Activated CD8-positive, alpha-beta memory T cell treated with anti-CD3 and anti-CD28 coated beads, Interleukin-2, amount 10 ng/mL, durations not matched to agents 7 days and 5 days (primary cell): ENCODE results near the gene NCKAP5. TPM values are rescaled to one million over a fixed set of nuclear protein-coding genes. Genes with fewer than 3 reads are reported as not detected.

Experiments used
- ATAC-seq: fragments of 150-1000 bp; cut with Tn5 transposase; one replicate; pipeline ENCODE4 v1.10.0; 2021; ENCODE audit warnings: moderate library complexity
- CTCF ChIA-PET: fragments of 350-600 bp; sonication (Branson Sonifier 250); formaldehyde crosslinking; loops from one replicate; lab custom pipeline; 2021; ENCODE audit warnings: antibody characterized with exemption; lab: Charles Lee
- DNase-seq: peaks from one replicate; pipeline ENCODE4 v3.0.0-alpha.2; 2020
- H3K27ac Mint-ChIP-seq: one replicate; pipeline ENCODE4 v1.8.0; 2021; ENCODE audit warnings: mild to moderate bottlenecking, mixed read lengths
- H3K27me3 Mint-ChIP-seq: one replicate; pipeline ENCODE4 v1.8.0; 2021; ENCODE audit warnings: mixed read lengths
- H3K36me3 Mint-ChIP-seq: one replicate; pipeline ENCODE4 v1.8.0; 2021; ENCODE audit warnings: mild to moderate bottlenecking, mixed read lengths
- H3K4me1 Mint-ChIP-seq: one replicate; pipeline ENCODE4 v1.8.0; 2021; ENCODE audit warnings: mixed read lengths
- H3K4me3 Mint-ChIP-seq: one replicate; pipeline ENCODE4 v1.8.0; 2021; ENCODE audit warnings: mild to moderate bottlenecking, moderate library complexity, mixed read lengths
- H3K9me3 Mint-ChIP-seq: one replicate; pipeline ENCODE4 v1.8.0; 2022; ENCODE audit warnings: low read depth, mixed read lengths
- total RNA-seq, 2 experiments: library from RNA; stranded (reverse); gene quantifications; one replicate each; pipeline ENCODE4 v1.2.3, GENCODE V29; 2021

NCKAP5 gene
- total RNA-seq, 2 experiments from 2014 or later: not detected

- ATAC-seq (no peak), DNase-seq (no peak)
- H3K36me3 Mint-ChIP-seq: no peaks in the 10 kb centered on the region
- no peak overlapping the region for H3K4me3 Mint-ChIP-seq
- CTCF ChIA-PET: no interaction called here
- no peaks in the 10 kb centered on the region for H3K4me1 Mint-ChIP-seq
- no peaks in the 10 kb centered on the region for H3K27me3 Mint-ChIP-seq
- no peak overlapping the region for H3K27ac Mint-ChIP-seq
- H3K9me3 Mint-ChIP-seq: peaks cover 3% of the 10 kb centered on the region
Observed at GRCh38 chr2:133462811-133463210, 105.5 kb downstream of the NCKAP5 start.

DNA sequence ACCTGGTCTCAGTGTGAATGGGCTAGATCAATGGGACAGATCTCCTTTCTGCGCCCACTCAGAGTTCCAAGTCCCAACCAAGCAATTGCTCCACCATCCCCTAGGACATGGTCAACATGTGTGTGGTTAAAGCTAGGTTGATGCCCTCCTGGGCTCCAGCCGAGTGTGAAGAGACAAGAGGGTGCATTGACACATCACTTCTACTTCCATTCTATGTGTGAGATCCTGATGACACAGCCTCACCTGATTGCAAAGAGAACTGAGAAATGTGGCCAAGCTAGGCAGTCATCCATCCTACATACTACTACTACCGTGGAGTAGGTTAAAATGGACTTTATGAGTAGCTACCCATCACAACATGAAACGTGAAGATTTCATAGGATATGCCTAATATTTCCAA is 106.8 kb downstream of the NCKAP5 start:
- Mint-ChIP-seq H3K27ac (no peak overlapping the region), H3K36me3 (no peaks in the 10 kb centered on the region), H3K9me3 (peaks cover 3% of the 10 kb centered on the region), H3K27me3 (no peaks in the 10 kb centered on the region), H3K4me3 (no peak overlapping the region), H3K4me1 (no peaks in the 10 kb centered on the region)
- CTCF ChIA-PET: no interaction called here
- DNase-seq: no peak
- no peak for ATAC-seq

GRCh38 chr2:133459590-133459989 is 108.7 kb downstream of the NCKAP5 start:
- DNase-seq (no peak), ATAC-seq (no peak)
- Mint-ChIP-seq H3K27ac (no peak overlapping the region), H3K4me1 (no peaks in the 10 kb centered on the region), H3K4me3 (no peak overlapping the region), H3K27me3 (no peaks in the 10 kb centered on the region), H3K36me3 (no peaks in the 10 kb centered on the region), H3K9me3 (peaks cover 3% of the 10 kb centered on the region)
- CTCF ChIA-PET: no interaction called here

DNA sequence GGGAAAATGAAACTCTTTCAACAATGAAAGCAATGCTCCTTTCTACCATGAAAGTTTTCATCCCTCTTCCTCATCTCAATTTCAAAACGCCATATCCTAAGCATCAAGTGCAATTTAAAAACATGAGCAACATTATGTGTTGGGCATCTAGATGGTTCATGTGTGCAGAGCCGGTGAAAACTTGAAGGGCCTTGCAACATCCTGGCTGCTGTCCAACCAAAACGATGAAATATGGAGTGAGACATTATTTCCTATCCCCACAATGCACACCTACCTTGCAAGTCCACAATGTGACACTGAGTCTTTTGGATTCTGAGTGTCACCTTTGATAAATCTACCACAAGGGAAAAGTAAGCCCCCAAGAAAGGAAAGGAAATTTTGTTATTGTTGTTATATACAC is 110.0 kb downstream of the NCKAP5 start:
- Mint-ChIP-seq H3K27ac (no peak overlapping the region), H3K9me3 (peaks cover 3% of the 10 kb centered on the region), H3K4me1 (no peaks in the 10 kb centered on the region), H3K36me3 (no peaks in the 10 kb centered on the region), H3K27me3 (no peaks in the 10 kb centered on the region), H3K4me3 (no peak overlapping the region)
- CTCF ChIA-PET: no interaction called here
- ATAC-seq: no peak
- no peak for DNase-seq

- H3K4me3 Mint-ChIP-seq: no peak overlapping the region
- no peak overlapping the region for H3K27ac Mint-ChIP-seq
- no peaks in the 10 kb centered on the region for H3K27me3 Mint-ChIP-seq
- H3K36me3 Mint-ChIP-seq: no peaks in the 10 kb centered on the region
- no peaks in the 10 kb centered on the region for H3K4me1 Mint-ChIP-seq
- DNase-seq (no peak), ATAC-seq (no peak)
- peaks cover 3% of the 10 kb centered on the region for H3K9me3 Mint-ChIP-seq
- CTCF ChIA-PET: no interaction called here
Observed at GRCh38 chr2:133457861-133458260, 110.4 kb downstream of the NCKAP5 start.

GRCh38 chr2:133456971-133457370 is 111.3 kb downstream of the NCKAP5 start:
- Mint-ChIP-seq H3K4me1 (no peaks in the 10 kb centered on the region), H3K36me3 (no peaks in the 10 kb centered on the region), H3K4me3 (no peak overlapping the region), H3K27ac (no peak overlapping the region), H3K27me3 (no peaks in the 10 kb centered on the region), H3K9me3 (peaks cover 3% of the 10 kb centered on the region)
- ATAC-seq (no peak), DNase-seq (no peak)
- CTCF ChIA-PET: no interaction called here

DNA sequence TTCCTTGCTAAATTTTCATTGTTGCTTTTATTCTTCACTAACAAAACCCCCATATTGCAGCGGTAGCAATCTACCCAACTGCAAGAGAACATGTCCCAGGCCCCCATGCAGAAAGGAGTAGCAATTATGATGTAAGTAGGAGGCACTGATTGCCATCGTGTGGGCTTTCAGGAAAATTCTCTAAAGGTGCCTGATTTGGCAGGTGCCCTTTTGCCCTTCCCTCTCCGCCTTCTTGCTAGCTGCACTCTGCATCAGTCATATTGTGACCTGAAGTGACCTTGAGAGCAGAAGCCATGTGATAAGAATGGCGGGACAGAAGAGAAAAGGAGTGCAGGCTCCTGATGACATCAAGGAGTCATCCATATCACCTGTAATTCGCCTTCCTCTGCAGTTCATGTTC is 112.1 kb downstream of the NCKAP5 start:
- ATAC-seq (no peak), DNase-seq (no peak)
- H3K4me1 Mint-ChIP-seq: no peaks in the 10 kb centered on the region
- H3K4me3 Mint-ChIP-seq: no peak overlapping the region
- no peaks in the 10 kb centered on the region for H3K27me3 Mint-ChIP-seq
- CTCF ChIA-PET: no interaction called here
- H3K36me3 Mint-ChIP-seq: no peaks in the 10 kb centered on the region
- peaks cover 3% of the 10 kb centered on the region for H3K9me3 Mint-ChIP-seq
- H3K27ac Mint-ChIP-seq: no peak overlapping the region

DNA sequence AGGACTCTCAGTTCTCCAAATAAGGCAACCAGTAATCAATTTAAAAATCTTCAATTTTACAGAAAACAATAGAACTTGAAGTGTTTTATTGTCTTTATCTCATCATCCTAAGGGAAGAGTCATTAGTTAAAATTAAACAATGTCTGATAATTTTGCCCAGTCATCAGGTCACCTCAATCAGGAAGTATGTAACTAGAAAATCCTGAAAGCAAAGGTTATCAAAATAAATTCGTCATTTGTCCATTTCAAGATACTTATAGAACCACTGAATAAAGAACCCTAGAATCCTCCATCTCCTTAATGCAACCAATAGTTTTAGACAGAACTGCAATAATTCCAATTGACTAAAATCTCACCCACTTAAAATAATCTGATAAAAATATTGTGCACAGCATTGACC is 115.2 kb downstream of the NCKAP5 start:
- Mint-ChIP-seq H3K27me3 (no peaks in the 10 kb centered on the region), H3K4me3 (no peak overlapping the region), H3K9me3 (no peaks in the 10 kb centered on the region), H3K4me1 (no peaks in the 10 kb centered on the region), H3K27ac (no peak overlapping the region), H3K36me3 (no peaks in the 10 kb centered on the region)
- CTCF ChIA-PET: no interaction called here
- ATAC-seq: no peak
- DNase-seq: no peak

GRCh38 chr2:133452583-133452982 is 115.7 kb downstream of the NCKAP5 start:
- Mint-ChIP-seq H3K4me3 (no peak overlapping the region), H3K9me3 (no peaks in the 10 kb centered on the region), H3K27me3 (no peaks in the 10 kb centered on the region), H3K36me3 (no peaks in the 10 kb centered on the region), H3K4me1 (no peaks in the 10 kb centered on the region), H3K27ac (no peak overlapping the region)
- ATAC-seq (no peak), DNase-seq (no peak)
- CTCF ChIA-PET: no interaction called here

GRCh38 chr2:133452146-133452545 is 116.1 kb downstream of the NCKAP5 start:
- H3K9me3 Mint-ChIP-seq: no peaks in the 10 kb centered on the region
- no peaks in the 10 kb centered on the region for H3K36me3 Mint-ChIP-seq
- no peaks in the 10 kb centered on the region for H3K27me3 Mint-ChIP-seq
- H3K4me3 Mint-ChIP-seq: no peak overlapping the region
- H3K27ac Mint-ChIP-seq: no peak overlapping the region
- ATAC-seq (no peak), DNase-seq (no peak)
- CTCF ChIA-PET: no interaction called here
- no peaks in the 10 kb centered on the region for H3K4me1 Mint-ChIP-seq

GRCh38 chr2:133448195-133448594 is 120.1 kb downstream of the NCKAP5 start:
- CTCF ChIA-PET: no interaction called here
- no peaks in the 10 kb centered on the region for H3K36me3 Mint-ChIP-seq

DNA sequence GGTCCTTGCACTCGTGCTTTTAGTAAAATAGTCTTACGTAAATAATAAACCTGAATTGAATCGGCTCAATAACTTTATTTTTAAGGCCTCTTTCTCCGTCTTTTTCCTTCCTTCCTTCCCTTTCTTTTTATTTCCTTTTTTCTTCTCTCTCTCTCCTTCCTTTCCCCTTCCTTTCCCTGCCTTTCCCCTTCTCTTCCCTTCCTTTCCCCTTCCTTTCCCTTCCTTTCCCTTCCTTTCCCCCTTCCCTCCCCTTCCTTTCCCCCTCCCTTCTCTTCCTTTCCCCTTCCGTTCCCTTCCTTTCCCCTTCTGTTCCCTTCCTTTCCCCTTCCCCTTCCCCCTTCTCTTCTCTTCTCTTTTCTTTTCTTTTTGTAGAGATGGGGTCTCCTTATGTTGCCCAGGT is 121.0 kb downstream of the NCKAP5 start:
- CTCF ChIA-PET: no interaction called here
- Mint-ChIP-seq H3K9me3 (no peaks in the 10 kb centered on the region), H3K4me3 (no peak overlapping the region), H3K27me3 (no peaks in the 10 kb centered on the region), H3K4me1 (no peaks in the 10 kb centered on the region), H3K36me3 (no peaks in the 10 kb centered on the region), H3K27ac (no peak overlapping the region)
- no peak for DNase-seq
- no peak for ATAC-seq

More at GRCh38 chr2:133448195-133448594, 120.1 kb downstream of the NCKAP5 start:
- ATAC-seq (no peak), DNase-seq (no peak)
- Mint-ChIP-seq H3K4me3 (no peak overlapping the region), H3K27ac (no peak overlapping the region), H3K4me1 (no peaks in the 10 kb centered on the region), H3K27me3 (no peaks in the 10 kb centered on the region), H3K9me3 (no peaks in the 10 kb centered on the region)

DNA sequence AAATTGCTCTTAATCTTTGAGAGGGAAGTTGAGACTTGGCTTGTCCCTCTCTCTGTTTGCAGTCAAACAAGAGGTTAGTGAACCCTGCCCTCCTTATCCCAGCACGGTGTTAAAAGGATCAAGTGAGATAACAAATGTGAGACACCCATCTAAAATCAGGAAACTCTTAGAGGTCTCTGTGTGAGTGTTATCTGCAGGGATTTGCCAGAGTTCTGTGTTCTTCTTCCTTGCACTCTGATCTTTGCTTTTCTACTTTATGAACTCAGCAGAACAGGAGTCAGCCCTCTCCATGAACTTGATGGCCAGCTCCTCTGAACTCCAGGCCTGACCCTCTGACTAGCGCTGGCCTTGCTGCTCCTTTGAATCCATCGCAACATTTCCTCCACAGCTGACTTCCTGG is 123.8 kb downstream of the NCKAP5 start:
- Mint-ChIP-seq H3K4me1 (no peaks in the 10 kb centered on the region), H3K9me3 (no peaks in the 10 kb centered on the region)
- no peak for ATAC-seq

GRCh38 chr2:133442393-133442792 is 125.9 kb downstream of the NCKAP5 start:
- no peak for ATAC-seq
- Mint-ChIP-seq H3K27me3 (no peaks in the 10 kb centered on the region), H3K4me3 (no peak overlapping the region), H3K4me1 (no peaks in the 10 kb centered on the region), H3K9me3 (no peaks in the 10 kb centered on the region), H3K36me3 (no peaks in the 10 kb centered on the region), H3K27ac (no peak overlapping the region)
- CTCF ChIA-PET: no interaction called here
- DNase-seq: no peak

More for the DNA sequence above, 123.8 kb downstream of the NCKAP5 start:
- no peak overlapping the region for H3K27ac Mint-ChIP-seq
- no peak for DNase-seq
- no peak overlapping the region for H3K4me3 Mint-ChIP-seq
- CTCF ChIA-PET: no interaction called here
- no peaks in the 10 kb centered on the region for H3K36me3 Mint-ChIP-seq
- no peaks in the 10 kb centered on the region for H3K27me3 Mint-ChIP-seq

DNA sequence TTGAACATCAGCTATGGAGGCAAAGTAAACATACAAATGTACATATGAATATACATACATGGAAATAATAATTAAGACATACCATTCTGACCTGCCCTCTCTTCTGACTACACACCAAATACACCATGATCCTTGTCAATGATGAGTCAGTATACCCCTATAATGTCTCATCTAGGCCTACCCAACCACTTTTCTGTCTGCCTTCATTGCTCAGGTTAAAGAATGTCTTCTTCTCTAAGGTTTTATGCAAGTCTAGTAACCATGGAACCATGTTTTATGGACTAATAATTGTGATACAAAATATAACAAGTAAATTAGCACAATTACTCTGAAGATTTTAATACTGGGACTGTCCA is 128.7 kb downstream of the NCKAP5 start:
- no peak for DNase-seq
- no peak for ATAC-seq
- H3K36me3 Mint-ChIP-seq: no peaks in the 10 kb centered on the region
- no peak overlapping the region for H3K27ac Mint-ChIP-seq
- H3K9me3 Mint-ChIP-seq: no peaks in the 10 kb centered on the region
- CTCF ChIA-PET: no interaction called here
- no peaks in the 10 kb centered on the region for H3K4me1 Mint-ChIP-seq
- H3K4me3 Mint-ChIP-seq: no peak overlapping the region
- H3K27me3 Mint-ChIP-seq: no peaks in the 10 kb centered on the region
